ENCODE data around the gene OR13C8.

Gene OR13C8

DNA sequence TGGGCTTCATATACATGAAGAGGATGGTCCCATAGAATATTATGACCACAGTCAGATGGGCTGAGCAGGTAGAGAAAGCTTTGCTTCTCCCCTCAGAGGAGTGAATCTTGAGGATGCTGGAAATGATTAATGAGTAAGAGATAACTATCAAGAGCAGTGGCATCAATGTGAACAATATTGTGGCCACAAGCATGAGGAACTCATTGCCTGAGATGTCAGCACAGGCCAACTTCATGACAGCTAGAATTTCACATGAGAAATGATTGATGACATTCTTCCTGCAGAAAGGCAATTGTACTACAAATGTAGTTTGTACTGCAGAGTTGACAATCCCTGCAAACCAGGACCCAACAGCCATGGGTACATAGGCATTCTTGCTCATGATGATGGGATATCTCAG lies 48.5 kb downstream of the OR13C8 start:
- DNase-seq = no peak

DNA sequence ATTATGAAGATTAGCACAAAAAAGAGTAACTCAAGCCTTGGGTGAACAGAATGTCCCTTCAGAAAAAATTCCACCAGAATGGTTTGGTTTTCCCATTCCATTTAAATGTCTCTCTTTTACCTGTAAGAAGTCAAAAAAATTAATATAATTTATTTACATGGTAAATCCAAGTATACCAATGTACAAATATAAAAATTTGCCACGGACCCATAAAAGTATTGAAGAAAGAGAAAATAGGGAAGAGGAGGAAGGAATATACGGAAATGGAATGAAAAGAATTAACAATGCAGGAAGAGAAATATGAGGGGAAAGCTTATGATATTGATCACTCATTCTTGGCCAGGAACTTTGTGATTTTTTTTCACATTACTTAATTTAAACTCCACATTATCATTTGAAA lies 49.1 kb downstream of the OR13C8 start, which contains the start of gene OR13C9:
Gene OR13C9 (minus strand): TSS at position 101 of the 400 bp plus-strand sequence. CDS start 0 bp downstream, at position 101.
- DNase-seq = no peak

Data from NCI-H226 (cell line).